ENCODE data around the gene SIPA1L3.

GRCh38 chr19:37982655-37983054, 75.6 kb downstream of the SIPA1L3 start:
- TF ChIP-seq, protein P1, sequence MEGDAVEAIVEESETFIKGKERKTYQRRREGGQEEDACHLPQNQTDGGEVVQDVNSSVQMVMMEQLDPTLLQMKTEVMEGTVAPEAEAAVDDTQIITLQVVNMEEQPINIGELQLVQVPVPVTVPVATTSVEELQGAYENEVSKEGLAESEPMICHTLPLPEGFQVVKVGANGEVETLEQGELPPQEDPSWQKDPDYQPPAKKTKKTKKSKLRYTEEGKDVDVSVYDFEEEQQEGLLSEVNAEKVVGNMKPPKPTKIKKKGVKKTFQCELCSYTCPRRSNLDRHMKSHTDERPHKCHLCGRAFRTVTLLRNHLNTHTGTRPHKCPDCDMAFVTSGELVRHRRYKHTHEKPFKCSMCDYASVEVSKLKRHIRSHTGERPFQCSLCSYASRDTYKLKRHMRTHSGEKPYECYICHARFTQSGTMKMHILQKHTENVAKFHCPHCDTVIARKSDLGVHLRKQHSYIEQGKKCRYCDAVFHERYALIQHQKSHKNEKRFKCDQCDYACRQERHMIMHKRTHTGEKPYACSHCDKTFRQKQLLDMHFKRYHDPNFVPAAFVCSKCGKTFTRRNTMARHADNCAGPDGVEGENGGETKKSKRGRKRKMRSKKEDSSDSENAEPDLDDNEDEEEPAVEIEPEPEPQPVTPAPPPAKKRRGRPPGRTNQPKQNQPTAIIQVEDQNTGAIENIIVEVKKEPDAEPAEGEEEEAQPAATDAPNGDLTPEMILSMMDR (conservative IDR thresholded peaks at IDR 0.05 in 1 of 2, IDR thresholded peaks at IDR 0.05 in 1 of 2; ENCODE audit: extremely low read depth in 1 of 2, insufficient read depth in 1 of 2, low read depth in 1 of 2, low read length in 2 of 2) = no peak
- TF ChIP-seq EZH2 (IDR thresholded peaks at IDR 0.05; ENCODE audit: borderline replicate concordance, low read length) = no peak

Measured in mammary epithelial cell (primary cell).